IMR-90 (cell line): ENCODE measurements around the gene NDOR1. TPM values are rescaled to one million over a fixed set of nuclear protein-coding genes. Genes with fewer than 3 reads are reported as not detected.

ENCODE experiments used
- ATAC-seq: fragments of 200-7000 bp; cut with Tn5 transposase; 2 replicates; pipeline ENCODE4 v1.9.1; 2020; ENCODE audit warnings: low read depth, mild to moderate bottlenecking, moderate library complexity
- BruUV-seq: library from RNA; stranded (reverse); fragments of 400-500 nt; replicated peaks from 2 replicates; lab custom pipeline; 2021; lab: Mats Ljungman, UMichigan
- CTCF ChIA-PET: fragments of 300-600 bp; formaldehyde crosslinking; extraction: SDS; loops from one replicate; lab custom pipeline; 2021; ENCODE audit warnings: antibody characterized with exemption; lab: Yijun Ruan, JAX
- POLR2A ChIA-PET: fragments of 300-600 bp; sonication (Branson Sonifier 250); formaldehyde crosslinking; loops from one replicate; lab custom pipeline; 2022; ENCODE audit warnings: antibody characterized with exemption; ENCODE audit not compliant: unreplicated experiment; lab: Charles Lee
- DNase-seq: peaks from one replicate; pipeline ENCODE4 v3.0.0; 2013
- H2AFZ ChIP-seq: replicated peaks from 2 replicates; pipeline ENCODE3; 2013; ENCODE audit warnings: low read length, mild to moderate bottlenecking; ENCODE audit not compliant: poor library complexity
- H2AK5ac ChIP-seq: 2 replicates; pipeline ENCODE4 v1.6.1; 2013; ENCODE audit warnings: low read depth, low read length, inconsistent platforms
- H2AK9ac ChIP-seq: replicated peaks from 2 replicates; pipeline ENCODE3; 2013; ENCODE audit warnings: mild to moderate bottlenecking, low read depth, low read length, moderate library complexity; ENCODE audit not compliant: poor library complexity
- H2BK120ac ChIP-seq: 2 replicates; pipeline ENCODE4 v1.6.1; 2013; ENCODE audit warnings: low read depth, low read length, inconsistent platforms
- H2BK15ac ChIP-seq: 3 replicates; pipeline ENCODE4 v1.6.1; 2013; ENCODE audit warnings: low read depth, low read length, inconsistent platforms
- H2BK20ac ChIP-seq: 2 replicates; pipeline ENCODE4 v1.6.1; 2013; ENCODE audit warnings: low read depth, mild to moderate bottlenecking, inconsistent platforms, low read length, moderate library complexity
- H2BK5ac ChIP-seq: 2 replicates; pipeline ENCODE4 v1.6.1; 2013; ENCODE audit warnings: mild to moderate bottlenecking, low read depth, low read length, inconsistent platforms; ENCODE audit not compliant: poor library complexity, severe bottlenecking
- H3K14ac ChIP-seq: replicated peaks from 2 replicates; pipeline ENCODE4 v1.6.1; 2013; ENCODE audit warnings: low read depth, low read length, inconsistent platforms
- H3K18ac ChIP-seq: 2 replicates; pipeline ENCODE4 v1.6.1; 2013; ENCODE audit warnings: low read depth, low read length, control low read depth
- H3K23ac ChIP-seq: 2 replicates; pipeline ENCODE4 v1.6.1; 2013; ENCODE audit warnings: low read depth, low read length, inconsistent platforms
- H3K27ac ChIP-seq: 2 replicates; pipeline ENCODE4 v1.5.1; 2013; ENCODE audit warnings: mild to moderate bottlenecking, control low read depth, low read length; ENCODE audit not compliant: insufficient read depth
- H3K27me3 ChIP-seq: 2 replicates; pipeline ENCODE4 v1.6.1; 2013; ENCODE audit warnings: low read length; ENCODE audit not compliant: control insufficient read depth, insufficient read depth
- H3K36me3 ChIP-seq: 2 replicates; pipeline ENCODE4 v1.6.1; 2013; ENCODE audit warnings: low read length, mixed read lengths; ENCODE audit not compliant: control insufficient read depth, insufficient read depth
- H3K4ac ChIP-seq: 2 replicates; pipeline ENCODE4 v1.6.1; 2013; ENCODE audit warnings: low read depth, low read length, inconsistent platforms
- H3K4me1 ChIP-seq: 2 replicates; pipeline ENCODE4 v1.6.1; 2013; ENCODE audit warnings: low read length, mixed read lengths; ENCODE audit not compliant: control insufficient read depth, insufficient read depth
- H3K4me2 ChIP-seq: 2 replicates; pipeline ENCODE4 v1.6.1; 2013; ENCODE audit warnings: low read depth, mild to moderate bottlenecking, control low read depth, low read length, moderate library complexity
- H3K4me3 ChIP-seq: 2 replicates; pipeline ENCODE4 v1.5.1; 2013; ENCODE audit warnings: low read depth, mild to moderate bottlenecking, control low read depth, low read length, moderate library complexity; ENCODE audit not compliant: insufficient read depth
- H3K56ac ChIP-seq: 2 replicates; pipeline ENCODE4 v1.6.1; 2013; ENCODE audit warnings: low read length, inconsistent platforms; ENCODE audit not compliant: insufficient read depth; ENCODE audit errors: extremely low read depth
- H3K79me1 ChIP-seq, 2 experiments: 2 replicates each; pipeline ENCODE4 v1.6.1; 2013; ENCODE audit warnings: low read length in 2 of 2, inconsistent platforms in 1 of 2, low read depth in 1 of 2
- H3K9ac ChIP-seq: 2 replicates; pipeline ENCODE4 v1.6.1; 2013; ENCODE audit warnings: low read depth, low read length, control low read depth
- H3K9me1 ChIP-seq: 2 replicates; pipeline ENCODE4 v1.6.1; 2013; ENCODE audit warnings: low read length, inconsistent platforms; ENCODE audit not compliant: insufficient read depth
- H3K9me3 ChIP-seq: 2 replicates; pipeline ENCODE4 v1.6.1; 2013; ENCODE audit warnings: low read length; ENCODE audit not compliant: control insufficient read depth, insufficient read depth
- H4K20me1 ChIP-seq: 2 replicates; pipeline ENCODE4 v1.6.1; 2013; ENCODE audit warnings: low read length, inconsistent platforms; ENCODE audit not compliant: insufficient read depth
- H4K5ac ChIP-seq: 2 replicates; pipeline ENCODE4 v1.6.1; 2013; ENCODE audit warnings: mild to moderate bottlenecking, low read depth, low read length, control low read depth
- H4K8ac ChIP-seq, 2 experiments: 2 replicates each; pipeline ENCODE4 v1.6.1; 2013; ENCODE audit warnings: low read depth in 2 of 2, low read length in 2 of 2, control low read depth in 1 of 2, inconsistent platforms in 1 of 2
- H4K91ac ChIP-seq: 2 replicates; pipeline ENCODE4 v1.6.1; 2013; ENCODE audit warnings: low read depth, low read length, inconsistent platforms; ENCODE audit not compliant: insufficient read depth
- BHLHE40 ChIP-seq: fragments of 150-350 bp; IDR thresholded peaks from 2 replicates; pipeline ENCODE4 v1.6.1; 2016; ENCODE audit warnings: mild to moderate bottlenecking, low read depth, low read length
- FOS ChIP-seq: fragments of 150-350 bp; IDR thresholded peaks from 2 replicates; pipeline ENCODE4 v1.6.1; 2016; ENCODE audit warnings: low read depth, low read length
- MAFK ChIP-seq: IDR thresholded peaks from 2 replicates; pipeline ENCODE4 v1.6.1; 2012; ENCODE audit warnings: low read depth, low read length, improper control_type of control experiment
- MAZ ChIP-seq: IDR thresholded peaks from 2 replicates; pipeline ENCODE4 v1.6.1; 2012; ENCODE audit warnings: low read depth, mild to moderate bottlenecking, low read length, improper control_type of control experiment, moderate library complexity, borderline replicate concordance
- MXI1 ChIP-seq: IDR thresholded peaks from 2 replicates; pipeline ENCODE4 v1.6.1; 2012; ENCODE audit warnings: low read depth, mild to moderate bottlenecking, low read length, moderate library complexity, borderline replicate concordance
- NFE2L2 ChIP-seq: fragments of 150-350 bp; IDR thresholded peaks from 2 replicates; pipeline ENCODE4 v1.6.1; 2016; ENCODE audit warnings: low read depth, mild to moderate bottlenecking, low read length
- POLR2A ChIP-seq: IDR thresholded peaks from 2 replicates; pipeline ENCODE4 v1.6.1; 2012; ENCODE audit warnings: mild to moderate bottlenecking, low read depth, low read length
- RAD21 ChIP-seq: IDR thresholded peaks from 2 replicates; pipeline ENCODE4 v1.6.1; 2012; ENCODE audit warnings: low read length, improper control_type of control experiment
- RCOR1 ChIP-seq: IDR thresholded peaks from 2 replicates; pipeline ENCODE4 v1.6.1; 2012; ENCODE audit warnings: mild to moderate bottlenecking, low read length, improper control_type of control experiment; ENCODE audit not compliant: insufficient replicate concordance
- SMC3 ChIP-seq: fragments of 150-350 bp; IDR thresholded peaks from 2 replicates; pipeline ENCODE4 v1.6.1; 2016; ENCODE audit warnings: low read depth, mild to moderate bottlenecking, antibody characterized with exemption, low read length, moderate library complexity
- USF2 ChIP-seq: fragments of 150-350 bp; IDR thresholded peaks from 2 replicates; pipeline ENCODE4 v1.6.1; 2017; ENCODE audit warnings: mild to moderate bottlenecking, antibody characterized with exemption, low read length, low read depth
- WGBS, 2 experiments: methylation state at CpG; one replicate each; pipeline versions ENCODE4 v1.1.5 to v1.1.7; 2013; ENCODE audit warnings: missing lambda C conversion rate in 2 of 2; ENCODE audit not compliant: insufficient read length in 1 of 2; ENCODE audit errors: extremely low coverage in 2 of 2; 5-methylcytosine and 5-hydroxymethylcytosine counted together
- dilution Hi-C: fragments of 300-500 bp; cut with HindIII; formaldehyde crosslinking; loops from one replicate; pipeline ENCODE4 v1.14.3; 2018; ENCODE audit warnings: low sequenced_read_pairs; ENCODE audit not compliant: unreplicated experiment
- in situ Hi-C: fragments of 300-500 bp; cut with MboI; formaldehyde crosslinking; loops from 3 replicates; pipeline ENCODE4 v1.14.3; 2019; ENCODE audit warnings: low sequenced_read_pairs, inconsistent platforms, mixed read lengths
- intact Hi-C: fragments of 100-400 bp; cut with micrococcal nuclease; formaldehyde crosslinking; loops from 2 replicates; pipeline ENCODE4 v1.10.0; 2022
- polyA plus RNA-seq, 3 experiments: library from polyadenylated mRNA; depleted of rRNA; stranded (reverse); fragments of >200 nt; gene quantifications; 2 replicates each; pipeline ENCODE4 v1.2.3, GENCODE V29; 2012; ENCODE audit warnings: low replicate concordance in 1 of 3
- total RNA-seq: library from RNA; depleted of rRNA; stranded (reverse); fragments of >200 nt; gene quantifications from 2 replicates; pipeline ENCODE4 v1.2.3, GENCODE V29; 2012

The NDOR1 gene
- total and polyA plus RNA-seq, 2 of the 4 experiments (the other 2 are of a cell fraction) = 0.90 to 10.6 TPM

GRCh38 chr9:137182836-137183235, 22.7 kb upstream of the NDOR1 start:
- H3K4me1 ChIP-seq = peaks cover 7% of the 10 kb centered on the region
- H2BK5ac ChIP-seq = no peak overlapping the region
- no peak overlapping the region for H2AK9ac ChIP-seq
- H2BK15ac ChIP-seq = no peak overlapping the region
- H4K8ac ChIP-seq = no peak overlapping the region
- peaks cover 0 to 23% of the 10 kb centered on the region in 2 experiments for H3K79me1 ChIP-seq
- WGBS, 2 experiments = 100% methylated on average over 4 of the region's 17 CpGs; no CpG with 5 or more reads in 1 of the 2 experiments
- no peak overlapping the region for H3K56ac ChIP-seq
- no peaks in the 10 kb centered on the region for H3K9me3 ChIP-seq
- H4K91ac ChIP-seq = no peak overlapping the region
- no peak overlapping the region for H3K14ac ChIP-seq
- in situ Hi-C loops (no loop called here), dilution Hi-C loops (no loop called here), intact Hi-C loops (no loop called here)
- no peak overlapping the region for H2AK5ac ChIP-seq
- POLR2A ChIA-PET = no interaction called here
- 0 out of 2 replicates have a peak, but pooled peaks cover 2% of the 10 kb centered on the region for H3K9me1 ChIP-seq
- H4K20me1 ChIP-seq = peaks cover 4% of the 10 kb centered on the region; the same call in 1 of the 2 replicates
- ATAC-seq = no peak
- no peak overlapping the region for H3K4me2 ChIP-seq
- peaks cover 76% of the 10 kb centered on the region for H3K36me3 ChIP-seq
- H3K23ac ChIP-seq = no peak overlapping the region
- no peak overlapping the region for H3K27ac ChIP-seq
- H3K4ac ChIP-seq = no peak overlapping the region
- H2AFZ ChIP-seq = no peak overlapping the region
- CTCF ChIA-PET = no interaction called here
- H2BK20ac ChIP-seq = no peak overlapping the region
- no peak overlapping the region for H3K9ac ChIP-seq
- TF ChIP-seq RCOR1 = no peak
- TF ChIP-seq RAD21 = no peak
- TF ChIP-seq NFE2L2 = no peak
- no peak for TF ChIP-seq BHLHE40
- TF ChIP-seq MAFK = no peak
- no peak for TF ChIP-seq MXI1
- TF ChIP-seq USF2 = no peak
- TF ChIP-seq POLR2A = no peak
- TF ChIP-seq MAZ = no peak
- no peak for TF ChIP-seq SMC3
- no peak for TF ChIP-seq FOS
- H4K5ac ChIP-seq = no peak overlapping the region
- H3K18ac ChIP-seq = no peak overlapping the region
- H3K4me3 ChIP-seq = no peak overlapping the region
- H2BK120ac ChIP-seq = no peak overlapping the region
- DNase-seq = no peak
- no peaks in the 10 kb centered on the region for H3K27me3 ChIP-seq
- BruUV-seq = no TSS peak
